ENCODE measurements around the gene POTEI. TPM values are rescaled to one million over a fixed set of nuclear protein-coding genes. Genes with fewer than 3 reads are reported as not detected.
"Not testable (repeated sequence)": the region's sequence is repeated elsewhere in the genome, so short reads cannot be mapped to it uniquely, and the experiment has no call there.

POTEI gene
- total RNA-seq, 1 experiment from 2014 or later = 0.10 TPM

- not testable (repeated sequence) for DNase-seq (ENCODE audit: low spot score)
These were observed 53.7 kb downstream of the POTEI start for GRCh38 chr2:130455413-130455812.

- not testable (repeated sequence) for DNase-seq (ENCODE audit: low spot score)
These were observed 54.4 kb downstream of the POTEI start for GRCh38 chr2:130454712-130455083.

- DNase-seq (ENCODE audit: low spot score) = not testable (repeated sequence)
These were observed 55.0 kb downstream of the POTEI start for GRCh38 chr2:130453955-130454711.

- not testable (repeated sequence) for DNase-seq (ENCODE audit: low spot score)
These were observed 56.2 kb downstream of the POTEI start for GRCh38 chr2:130452897-130453296.

GRCh38 chr2:130451823-130452222 lies 57.3 kb downstream of the POTEI start:
- DNase-seq (ENCODE audit: low spot score) = not testable (repeated sequence)

GRCh38 chr2:130451278-130451677 lies 57.9 kb downstream of the POTEI start:
- DNase-seq (ENCODE audit: low spot score) = not testable (repeated sequence)

GRCh38 chr2:130450366-130450765 lies 58.8 kb downstream of the POTEI start:
- DNase-seq (ENCODE audit: low spot score) = not testable (repeated sequence)

GRCh38 chr2:130427631-130428030 lies 81.5 kb downstream of the POTEI start:
- DNase-seq (ENCODE audit: low spot score) = not testable (repeated sequence)

- not testable (repeated sequence) for DNase-seq (ENCODE audit: low spot score)
These were observed 90.3 kb downstream of the POTEI start for GRCh38 chr2:130418845-130419244.

GRCh38 chr2:130416693-130417092 lies 92.4 kb downstream of the POTEI start:
- not testable (repeated sequence) for DNase-seq (ENCODE audit: low spot score)

Other genes with a start within 250 kb of the POTEI start
- 110 and 112 TPM in 2 replicates for gene IMP4, start 166.4 kb downstream of the POTEI start, total RNA-seq (2014; rRNA removed; shearing (Covaris generic))
- gene PTPN18, start 153.3 kb downstream of the POTEI start, total RNA-seq (2014; rRNA removed; shearing (Covaris generic)) = 14.1 and 15.7 TPM in 2 replicates
- gene CFC1B, start 11.9 kb upstream of the POTEI start, total RNA-seq (2014; rRNA removed; shearing (Covaris generic)) = not detected in 2 replicates
- gene CFC1, start 90.2 kb upstream of the POTEI start, total RNA-seq (2014; rRNA removed; shearing (Covaris generic)) = 0.39 TPM in 1 of 2 replicates, not detected in the other
- gene POTEJ, start 102.1 kb upstream of the POTEI start, total RNA-seq (2014; rRNA removed; shearing (Covaris generic)) = not detected in 2 replicates
- gene GPR148, start 219.7 kb upstream of the POTEI start, total RNA-seq (2014; rRNA removed; shearing (Covaris generic)) = not detected in 2 replicates
- gene AMER3, start 246.2 kb upstream of the POTEI start, total RNA-seq (2014; rRNA removed; shearing (Covaris generic)) = not detected in 2 replicates